Measurements from ENCODE around the gene MRPL24.

MRPL24 gene

DNA sequence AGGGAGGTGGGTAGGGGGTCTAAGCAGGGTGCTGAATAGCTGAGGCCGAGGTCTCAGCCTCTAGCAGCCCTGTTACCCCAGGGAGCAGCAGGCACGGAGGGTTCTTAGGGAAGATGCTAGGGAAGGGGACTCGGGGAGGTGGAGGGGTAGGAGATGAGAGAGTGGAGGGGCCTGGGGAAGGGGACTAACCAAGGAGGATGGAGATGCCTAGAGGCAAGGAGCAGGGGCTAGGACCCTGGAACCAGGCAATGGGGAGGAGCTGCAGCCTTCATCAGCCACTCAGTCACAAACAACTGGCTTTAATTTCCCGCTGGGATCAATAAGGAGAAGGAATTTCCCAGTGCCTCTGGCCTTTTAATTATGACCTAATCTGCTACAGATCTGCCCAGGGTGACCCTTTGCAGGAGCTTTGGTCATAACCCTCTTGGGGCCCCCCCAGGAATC is 32.6 kb downstream of the MRPL24 start:
- no peak for DNase-seq

DNA sequence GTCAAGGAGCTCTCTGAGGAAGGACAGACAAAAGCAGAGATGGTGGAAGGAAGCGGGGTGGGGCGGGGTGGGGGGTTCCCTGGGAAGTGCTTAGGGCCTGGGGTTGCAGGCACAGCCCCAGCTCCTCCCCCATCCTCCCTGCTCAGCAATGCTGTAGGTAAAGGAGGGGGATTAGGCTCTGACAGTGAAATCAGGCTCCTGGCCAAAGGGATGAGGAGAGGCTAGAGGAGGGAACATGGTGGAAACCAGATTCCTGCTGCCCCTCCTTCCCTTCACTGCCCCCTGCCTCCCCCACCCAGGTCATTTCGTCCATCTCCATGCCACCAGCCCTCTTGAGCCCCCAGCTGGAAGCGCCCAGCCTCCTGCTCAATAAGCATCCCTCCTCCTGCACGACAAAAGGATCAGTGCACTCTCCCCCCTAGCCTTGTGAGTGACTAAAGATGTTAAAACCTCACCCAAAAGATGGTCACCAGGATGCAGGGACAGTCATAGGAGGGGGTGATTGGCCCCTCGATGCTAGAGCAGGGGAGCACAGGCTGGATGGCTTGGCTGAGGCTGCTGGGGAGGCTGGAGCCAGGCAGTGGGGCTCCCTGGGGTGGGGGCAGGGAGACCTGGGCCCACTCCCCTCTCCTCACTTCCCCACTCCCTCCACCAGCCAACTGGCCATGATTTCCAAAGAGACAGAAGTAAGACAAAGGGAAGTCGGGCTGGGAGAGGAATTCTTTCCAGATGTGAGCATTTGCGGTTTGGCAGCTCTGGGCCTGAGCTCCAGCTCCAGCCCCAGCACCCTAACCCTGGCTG is 33.3 kb downstream of the MRPL24 start:
- DNase-seq = no peak

DNA sequence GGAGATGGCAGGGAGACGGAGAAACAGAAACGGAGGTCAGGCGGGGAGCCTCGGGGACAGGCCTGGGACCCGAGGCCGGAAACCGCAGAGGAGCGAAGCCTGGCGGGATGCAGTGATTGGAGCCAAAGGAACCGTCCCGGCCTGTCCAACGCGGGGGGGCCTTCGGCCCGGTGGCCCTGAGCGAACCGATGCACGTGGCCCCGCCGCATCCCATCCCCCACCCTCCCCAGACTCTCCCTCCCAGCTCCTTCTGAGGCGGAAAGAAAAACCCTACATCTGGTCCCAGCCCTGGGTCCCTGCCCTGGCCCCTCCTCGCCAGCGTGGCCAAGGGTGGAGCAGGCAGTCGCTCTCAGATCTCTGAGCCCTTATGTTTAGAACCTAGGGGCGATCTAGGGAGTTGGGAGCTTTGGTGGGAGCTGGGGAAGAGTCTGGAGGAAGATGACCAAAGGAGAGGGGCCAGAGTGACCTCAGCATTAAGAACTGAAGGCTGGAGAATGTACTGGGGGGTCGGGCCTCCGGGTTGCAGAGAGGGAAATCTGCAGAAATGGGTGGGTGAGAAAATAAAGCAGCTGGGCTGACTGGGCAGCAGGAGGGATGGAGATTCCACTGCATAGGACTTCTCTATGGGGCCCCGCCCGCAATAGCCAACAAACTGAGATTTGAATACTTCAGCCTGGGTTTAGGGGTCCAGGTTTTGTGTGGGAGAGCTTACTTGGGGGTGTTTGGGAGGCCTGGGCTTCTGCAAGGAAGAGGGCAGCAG is 34.1 kb downstream of the MRPL24 start:
- DNase-seq = no peak

DNA sequence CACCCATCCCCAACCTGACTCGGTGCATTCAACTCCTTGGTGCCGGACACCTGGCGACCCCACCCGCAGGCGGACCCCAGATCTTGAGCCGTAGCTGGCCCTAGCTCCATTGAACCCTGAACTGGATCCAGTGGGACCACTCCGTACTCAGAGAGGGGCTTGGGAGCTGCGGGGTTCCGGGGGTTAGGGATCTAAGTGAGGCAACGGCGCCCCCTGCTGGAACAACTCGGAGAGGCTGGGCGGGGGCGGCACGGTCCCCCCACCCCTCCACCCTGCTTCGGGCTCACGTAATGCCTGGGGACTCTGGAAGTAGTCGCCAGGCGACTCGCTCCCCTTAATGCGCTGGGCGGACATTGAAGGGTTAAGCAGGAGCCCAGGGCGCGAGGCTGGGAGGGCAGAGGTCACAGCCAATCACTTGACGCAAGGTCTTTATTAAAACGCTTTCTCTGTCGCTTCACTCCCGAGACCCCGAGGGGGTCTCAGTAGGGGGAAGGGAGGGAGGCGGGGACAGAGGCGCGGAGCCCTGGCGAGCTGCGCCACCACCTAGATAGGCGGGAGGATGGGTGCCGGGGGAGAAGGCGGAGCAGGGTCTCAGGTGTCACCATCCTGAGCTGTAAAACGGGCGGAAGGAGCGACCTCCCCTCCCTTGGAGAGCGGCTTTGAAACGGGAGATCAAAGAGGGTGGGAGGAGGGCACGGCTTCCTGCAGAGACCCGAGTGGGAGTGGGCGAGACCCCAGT is 34.8 kb downstream of the MRPL24 start:
- peak; percentile 17 for DNase-seq

DNA sequence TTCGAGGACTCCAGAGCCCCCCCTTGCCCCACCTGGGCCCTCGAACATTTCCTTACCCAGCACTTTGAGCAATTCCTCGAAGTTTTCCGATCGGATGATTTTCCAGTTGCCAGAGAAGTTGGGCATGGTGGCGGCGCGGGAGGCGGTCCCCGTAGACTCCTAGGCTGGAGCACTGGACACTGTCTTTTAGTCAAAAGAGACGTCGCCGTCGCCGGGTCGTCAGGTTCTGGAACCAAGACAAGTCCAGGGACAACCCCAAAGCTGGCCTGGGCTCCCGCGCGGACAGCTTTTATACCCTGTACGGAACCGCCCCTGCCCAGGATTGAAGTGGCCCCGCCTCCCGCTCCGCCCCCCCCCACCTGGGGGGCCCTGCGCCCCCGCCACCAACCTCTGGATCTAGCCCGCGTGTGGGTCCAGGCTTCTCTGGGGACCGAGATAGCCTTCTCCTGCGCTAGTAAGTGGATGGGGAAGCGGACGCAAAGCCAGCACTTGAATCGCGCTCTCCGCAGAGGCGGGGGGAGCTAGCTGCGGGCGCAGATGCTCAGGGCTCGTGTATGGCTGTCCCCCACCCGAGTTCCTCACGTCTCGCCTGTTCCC is 35.5 kb downstream of the MRPL24 start, which contains the start of gene CRABP2:
Gene CRABP2 (minus strand): TSS at position 263 of the 597 bp plus-strand sequence. CDS start 137 bp downstream, at position 126.
- DNase-seq = no peak

DNA sequence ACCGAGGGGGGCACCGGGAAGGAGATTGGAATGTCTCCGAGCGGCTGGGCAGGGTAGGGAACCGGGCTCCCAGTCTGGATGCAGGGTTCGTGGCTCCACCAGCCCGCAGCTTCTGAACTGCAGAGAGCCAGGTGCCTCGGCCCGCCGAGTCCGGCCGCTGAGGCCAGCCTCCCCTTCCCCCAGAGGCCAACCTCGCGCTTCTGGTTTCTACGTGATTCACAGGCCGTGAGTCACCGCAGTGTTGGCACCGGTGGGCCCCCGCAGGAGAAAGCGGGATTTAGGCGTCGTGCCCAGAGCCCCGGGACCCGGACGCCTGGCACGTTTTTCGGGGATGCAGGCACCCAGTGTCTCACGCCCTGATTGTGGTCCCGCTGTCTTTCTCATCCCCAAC is 36.0 kb downstream of the MRPL24 start:
- no peak for DNase-seq

DNA sequence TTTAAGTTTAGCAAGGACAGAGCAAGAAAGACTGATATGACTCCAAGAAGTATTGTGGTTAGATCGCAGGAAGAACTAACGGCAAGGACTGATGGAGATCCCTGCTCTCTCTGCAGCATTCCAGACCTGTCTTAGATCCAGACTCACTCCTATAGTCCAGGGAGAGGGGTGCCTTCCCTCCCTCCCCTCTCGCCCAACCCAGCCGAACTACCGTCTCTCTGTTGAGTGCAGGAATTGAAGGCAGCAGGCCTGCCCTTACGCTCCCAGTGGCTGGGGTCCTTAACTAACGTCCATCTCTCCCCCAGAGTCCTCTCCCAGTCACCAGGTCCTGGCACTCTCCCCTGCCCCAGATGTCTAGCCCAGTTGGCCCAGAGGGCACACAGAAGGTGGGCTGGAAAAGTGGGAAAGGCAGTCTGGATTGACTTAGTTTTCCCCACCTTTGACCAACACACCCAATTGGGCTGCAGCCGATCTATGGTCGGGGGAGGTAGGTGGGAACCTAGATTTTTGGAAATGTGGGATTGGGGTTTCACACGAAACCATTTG is 36.6 kb downstream of the MRPL24 start:
- no peak for DNase-seq

DNA sequence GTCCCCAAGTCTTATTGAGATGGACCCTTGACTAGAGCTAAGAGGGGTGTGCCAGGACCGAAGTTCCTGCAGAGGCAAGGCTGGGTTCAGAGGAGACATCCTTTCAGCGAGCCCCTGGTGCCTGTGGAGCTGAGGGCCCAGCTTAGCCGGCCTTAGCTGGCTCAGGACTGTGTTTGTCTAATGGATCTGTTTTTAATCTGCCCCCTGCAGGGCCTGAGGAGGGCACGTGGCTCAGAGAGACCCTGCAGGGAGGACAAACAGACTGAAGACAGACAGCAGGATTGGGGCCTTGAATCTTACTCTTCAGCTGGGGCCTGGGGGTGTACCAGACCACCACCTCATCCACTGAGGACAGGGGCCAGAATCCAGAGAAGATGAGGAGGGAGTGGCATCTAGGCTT is 37.1 kb downstream of the MRPL24 start:
- DNase-seq = no peak

DNA sequence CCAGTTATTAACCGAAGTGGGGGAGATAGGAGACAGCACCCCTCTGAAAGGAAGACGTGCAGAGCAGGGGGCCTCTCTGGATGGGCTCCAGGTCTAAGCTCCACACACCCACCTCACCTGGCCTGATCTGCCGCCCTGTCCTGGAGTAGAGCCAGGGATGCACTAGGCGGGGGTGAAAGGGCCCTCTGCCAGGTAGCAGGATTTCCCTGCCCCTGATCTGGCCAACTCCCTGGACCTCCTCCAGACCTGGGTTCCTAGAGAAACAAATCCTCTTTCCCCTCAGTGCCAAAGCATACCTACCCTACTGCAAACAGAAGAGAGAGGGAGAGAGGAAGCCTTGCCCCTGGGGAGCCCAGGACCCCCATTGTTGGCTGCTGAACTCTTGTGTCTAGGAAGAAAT is 37.6 kb downstream of the MRPL24 start:
- no peak for DNase-seq

DNA sequence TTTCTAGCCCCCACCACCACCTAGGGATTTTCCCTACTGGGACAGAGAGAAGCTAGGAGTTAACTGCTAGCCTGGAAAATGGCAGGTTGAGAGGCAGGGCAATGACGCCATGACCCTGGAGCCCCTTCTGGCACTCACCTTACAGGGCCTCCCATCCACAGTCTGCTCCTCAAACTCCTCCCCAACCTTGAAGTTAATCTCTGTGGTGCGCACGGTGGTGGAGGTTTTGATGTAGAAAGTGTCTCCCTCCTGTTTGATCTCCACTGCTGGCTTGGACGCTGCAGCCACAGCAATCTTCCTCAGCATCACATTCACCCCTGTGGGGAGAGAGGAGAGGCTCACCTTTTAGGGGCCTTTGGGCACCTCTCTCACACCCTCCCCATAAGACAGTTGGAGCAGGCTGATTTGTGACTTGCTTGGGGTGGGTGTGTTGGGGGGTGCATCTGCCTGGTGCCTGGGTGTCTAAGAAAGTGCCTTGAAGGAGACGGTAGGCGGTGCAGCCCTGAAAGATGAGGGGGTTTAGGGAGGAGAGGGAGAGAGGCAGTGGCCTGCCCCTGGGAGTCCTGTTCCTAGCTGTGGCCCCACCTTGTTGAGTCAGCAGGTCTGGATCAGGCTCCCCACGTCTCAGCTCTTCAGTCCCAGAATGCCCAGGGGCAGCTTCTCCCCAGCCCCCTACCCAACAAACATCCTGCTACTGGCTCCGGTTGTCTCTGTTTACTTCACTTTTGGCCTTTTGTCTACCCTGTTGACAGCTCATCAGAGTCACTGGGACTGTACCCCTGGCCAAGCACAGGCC is 40.0 kb downstream of the MRPL24 start:
- DNase-seq = no peak

DNA sequence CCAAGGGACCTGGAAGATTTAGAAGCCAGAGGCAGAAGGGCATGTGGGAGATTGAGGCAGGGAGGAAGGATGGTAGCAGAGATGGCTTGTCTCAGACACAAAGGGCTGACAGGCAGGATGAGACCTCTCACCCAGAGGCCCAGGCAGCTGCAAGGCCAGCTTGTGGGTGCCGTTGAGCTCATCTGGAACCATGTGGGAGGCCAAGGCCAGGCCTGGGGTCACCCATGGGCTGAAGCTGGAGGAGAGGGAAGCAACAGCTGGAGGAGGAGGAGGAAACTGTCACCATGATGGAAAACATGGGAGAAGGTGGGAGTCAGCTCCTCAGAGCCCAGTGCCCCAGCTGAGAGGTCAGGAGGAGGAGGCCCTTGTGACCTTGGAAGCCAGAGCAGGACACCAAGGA is 41.9 kb downstream of the MRPL24 start:
- DNase-seq = no peak

DNA sequence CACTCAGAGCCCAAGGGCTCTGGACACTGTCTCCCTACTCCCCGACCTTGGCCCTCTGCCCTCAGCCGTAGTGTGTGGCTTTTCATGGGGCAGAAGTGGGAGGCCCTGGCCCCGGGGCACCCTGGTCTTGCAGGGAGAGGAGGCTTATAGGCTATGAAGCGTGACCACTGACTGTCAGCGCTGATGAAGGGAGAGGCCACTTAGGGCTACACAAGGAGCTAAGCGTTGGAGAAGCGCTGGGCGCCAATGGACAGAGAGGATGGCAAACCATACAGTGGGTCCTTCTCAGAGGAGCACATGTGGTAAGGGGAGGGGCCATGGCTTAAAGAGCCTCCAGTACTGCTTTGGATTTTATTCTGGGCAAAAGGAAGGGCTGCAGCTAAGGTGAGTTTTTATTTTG is 43.4 kb downstream of the MRPL24 start:
- DNase-seq = no peak

DNA sequence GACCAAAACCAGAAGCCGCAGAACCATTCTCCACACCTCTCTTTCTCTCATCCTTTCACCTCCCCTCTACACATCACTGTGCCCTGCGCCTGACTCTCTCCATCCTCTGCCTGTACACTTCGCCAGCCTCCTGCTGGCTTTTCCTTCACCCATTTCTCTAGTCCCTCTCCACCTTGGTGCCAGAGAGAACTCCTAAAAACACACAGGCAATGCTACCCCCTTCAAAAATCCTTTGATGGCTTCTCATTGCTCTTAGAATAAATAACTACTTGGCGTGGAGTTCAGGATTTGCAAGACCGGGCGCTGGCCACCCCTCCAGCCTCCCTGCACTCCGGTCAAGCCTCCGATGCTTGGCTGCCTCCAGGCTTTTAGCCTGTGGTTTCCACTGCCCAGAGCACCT is 44.1 kb downstream of the MRPL24 start:
- no peak for DNase-seq

DNA sequence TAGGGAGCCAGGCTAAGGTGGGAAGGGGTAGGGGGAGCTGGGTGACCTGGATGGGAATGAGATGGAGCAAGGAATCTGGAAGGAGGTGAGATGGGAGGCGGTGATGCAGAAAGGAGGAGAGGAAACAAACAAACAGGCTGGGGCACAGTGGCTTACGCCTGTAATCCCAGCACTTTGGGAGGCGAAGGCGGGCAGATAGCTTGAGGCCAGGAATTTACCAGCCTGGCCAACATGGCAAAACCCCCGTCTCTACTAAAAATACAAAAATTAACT is 46.3 kb downstream of the MRPL24 start:
- no peak for DNase-seq

DNA sequence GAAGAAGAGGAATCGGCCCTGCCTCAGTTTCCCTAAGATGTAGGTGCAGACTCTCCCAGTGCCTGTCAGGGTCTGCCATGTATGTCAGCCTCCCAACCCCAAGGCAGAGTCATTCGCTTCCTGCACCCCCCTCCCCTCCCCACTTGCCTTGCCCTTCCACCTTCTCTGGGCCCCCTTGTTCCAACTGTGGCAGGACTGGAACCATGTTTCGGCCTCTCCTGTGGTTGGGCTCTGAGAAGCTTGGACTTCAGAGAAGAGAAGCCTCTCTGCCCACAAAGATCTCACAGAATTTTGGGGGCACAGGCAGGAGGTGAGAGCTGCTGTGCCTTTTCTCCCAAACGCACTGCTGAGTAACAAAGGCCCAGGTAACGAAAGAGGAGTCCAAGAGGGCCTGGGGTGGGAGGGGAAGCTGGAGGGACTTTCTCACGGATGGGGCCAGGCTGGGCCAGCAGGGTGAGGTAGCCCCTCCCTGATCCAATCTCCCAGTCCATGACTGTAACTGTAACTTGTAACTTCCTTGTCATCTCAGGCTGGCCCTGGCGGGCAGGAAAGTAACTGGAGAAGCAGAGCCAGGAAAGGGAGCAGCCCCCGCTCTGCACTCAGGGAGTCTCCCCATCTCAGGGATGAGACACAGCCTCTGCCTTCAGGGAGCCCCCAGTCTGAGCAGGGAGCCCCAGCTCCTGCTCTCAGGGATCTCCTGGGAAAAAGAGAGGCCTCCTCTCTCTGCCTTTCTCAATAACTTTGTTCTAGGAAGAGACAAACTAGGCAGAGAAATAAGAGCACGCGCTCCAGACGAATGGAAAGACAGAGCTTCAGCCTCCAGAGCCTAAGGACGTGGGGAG is 46.8 kb downstream of the MRPL24 start:
- peak; percentile 16 for DNase-seq

DNA sequence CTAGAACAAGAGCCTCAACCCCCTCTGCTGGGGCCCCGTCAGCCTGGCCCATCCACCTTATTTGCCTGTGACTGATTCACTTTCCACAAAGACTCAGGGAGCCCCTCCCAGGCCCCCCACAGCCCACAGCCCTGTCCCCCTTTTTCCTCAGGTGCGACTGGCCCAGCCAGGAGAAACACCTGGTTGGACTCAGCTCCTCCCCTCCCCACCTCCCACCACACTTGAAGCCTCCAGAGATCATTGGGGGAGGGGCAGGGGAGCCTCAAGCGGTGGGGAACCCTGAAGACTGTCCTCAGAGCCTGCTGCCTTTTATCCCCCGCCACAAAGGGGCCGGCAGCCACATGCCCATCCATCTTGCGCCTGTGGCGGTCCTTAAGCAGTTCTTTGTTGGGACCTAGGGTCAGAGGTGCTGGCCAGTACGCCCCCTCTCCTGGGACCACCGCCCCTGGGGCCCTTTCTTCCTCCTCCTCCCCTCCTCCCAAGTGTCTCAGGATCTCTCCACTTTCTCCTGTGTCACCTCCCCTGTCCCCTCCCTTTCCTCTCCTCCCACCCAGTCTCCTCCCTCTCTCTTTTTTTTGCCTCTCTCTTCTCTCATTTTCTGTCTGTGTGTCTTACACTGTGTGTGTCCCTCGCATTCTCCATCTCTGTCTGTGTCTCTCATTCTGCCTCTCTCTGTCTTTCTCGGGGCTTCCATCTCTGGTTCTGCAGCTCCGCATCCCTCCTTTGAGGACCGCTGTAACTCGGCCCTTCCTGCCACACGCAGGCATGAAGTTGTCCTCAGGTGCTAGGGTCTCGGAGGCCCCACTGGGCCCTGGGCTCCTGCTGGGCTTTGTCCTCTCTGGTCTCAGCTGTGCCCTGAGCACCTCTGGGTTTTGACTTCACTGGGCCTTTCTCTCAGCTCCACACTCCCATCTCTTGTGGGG is 47.7 kb downstream of the MRPL24 start:
- peak; percentile 40 for DNase-seq

DNA sequence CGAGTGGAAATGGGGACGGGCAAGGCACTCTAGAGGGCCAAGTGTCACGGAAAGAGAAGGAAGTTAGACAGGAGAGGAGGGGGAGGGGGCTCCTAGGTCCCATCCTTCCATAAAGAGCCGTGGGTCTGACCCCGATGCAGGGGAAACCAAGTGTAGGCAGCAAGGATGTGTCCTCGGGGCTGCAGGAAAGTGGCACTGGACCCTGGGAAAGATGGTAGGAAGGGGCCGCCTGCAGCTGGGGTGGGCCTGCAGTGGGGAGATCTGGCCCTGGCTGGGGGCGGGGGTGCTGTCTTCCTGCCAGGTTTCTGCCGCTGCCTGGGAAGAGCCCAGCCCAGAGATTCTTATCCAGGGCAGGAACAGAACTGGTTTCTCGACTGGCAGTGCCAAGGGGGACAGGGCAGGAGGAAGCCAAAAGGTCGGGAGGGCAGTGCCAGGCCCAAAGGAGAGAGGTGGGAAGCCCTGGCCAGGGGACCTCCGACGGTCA is 48.4 kb downstream of the MRPL24 start:
- DNase-seq = no peak

DNA sequence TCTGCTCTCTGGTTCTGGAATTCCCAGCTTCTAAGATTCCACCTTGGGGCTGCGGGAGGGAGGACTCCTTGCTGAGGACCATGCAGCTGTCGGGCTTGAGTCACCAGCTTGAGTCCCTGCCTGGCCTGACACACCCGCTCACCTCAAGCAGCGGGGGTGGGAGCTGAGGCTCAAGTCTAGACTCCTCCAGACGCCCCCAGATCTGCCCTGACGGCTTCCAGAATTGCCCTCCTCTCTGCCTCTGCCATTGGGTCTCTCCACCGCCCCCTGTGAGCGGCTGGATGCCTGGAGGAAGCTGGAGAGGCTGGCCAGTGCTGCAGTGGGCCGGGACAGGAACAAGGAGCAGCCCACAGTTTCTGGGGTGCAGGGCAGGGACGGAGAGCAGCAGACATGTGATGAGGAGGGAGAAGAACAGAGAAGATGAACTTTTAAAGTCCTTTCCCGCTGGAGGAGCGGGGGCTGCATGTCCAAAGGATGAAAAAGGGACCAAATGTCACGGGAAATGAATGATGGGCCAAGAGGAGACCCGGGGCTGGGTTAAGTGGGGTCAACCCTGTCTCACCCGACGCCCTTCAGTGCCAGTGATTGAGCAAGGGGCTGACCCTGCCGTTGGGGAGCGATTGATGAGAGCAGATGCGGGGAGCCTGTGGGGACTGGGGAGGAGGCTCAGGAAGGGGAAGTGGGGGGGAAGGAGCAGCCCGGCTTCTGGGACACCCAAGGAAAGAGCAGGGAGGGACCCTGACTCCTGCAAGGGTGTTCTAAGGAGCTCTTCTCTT is 49.0 kb downstream of the MRPL24 start:
- DNase-seq = no peak

DNA sequence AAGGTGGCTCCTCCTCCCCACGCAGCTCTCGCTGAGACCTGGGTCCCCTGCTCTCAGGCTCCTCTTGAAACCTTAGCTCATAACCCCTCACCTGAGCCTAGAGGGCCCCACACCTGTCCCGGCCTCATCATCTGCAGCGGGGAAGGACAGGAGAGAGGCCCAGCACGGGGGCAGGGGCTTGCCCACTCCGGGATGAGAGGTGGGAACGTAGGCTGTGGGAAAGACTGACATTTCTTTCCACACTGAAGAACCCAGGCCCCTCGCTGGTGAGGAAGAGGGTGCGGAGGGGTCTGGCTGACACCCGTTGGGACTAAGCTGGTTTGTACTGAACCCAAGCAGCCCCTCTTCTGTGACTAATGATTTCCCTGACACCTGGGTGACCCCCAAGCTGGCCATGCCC is 49.7 kb downstream of the MRPL24 start:
- no peak for DNase-seq
